Hematopoietic multipotent progenitor cell (in vitro differentiated cells): ENCODE results near the gene KLHL3. TPM values are rescaled to one million over a fixed set of nuclear protein-coding genes. Genes with fewer than 3 reads are reported as not detected.
A peak's percentile ranks its signal among the peaks of the same experiment; 100 is the strongest.

Experiments used
- DNase-seq, 3 donors: peaks; one replicate each; pipeline ENCODE4 v3.0.0-alpha.2; 2011 to 2015; ENCODE audit warnings: low read depth in 2 of 3, low spot score in 2 of 3
- small RNA-seq: library from RNA; depleted of rRNA; stranded (forward); fragments of <200 nt; gene quantifications from one replicate; pipeline ENCODE3, GENCODE V24; 2012
- total RNA-seq: library from RNA; depleted of rRNA; stranded (reverse); fragments of >200 nt; gene quantifications from one replicate; pipeline ENCODE4 v1.2.3, GENCODE V29; 2012

Gene KLHL3
- total RNA-seq, 1 donor, result 13.7 TPM

GRCh38 chr5:137594717-137595116 is 141.2 kb downstream of the KLHL3 start:
- no peak for DNase-seq

GRCh38 chr5:137592317-137592716 is 143.6 kb downstream of the KLHL3 start:
- no peak for DNase-seq

GRCh38 chr5:137589185-137589584 is 146.7 kb downstream of the KLHL3 start:
- no peak for DNase-seq

- DNase-seq, result no peak
These were observed 148.0 kb downstream of the KLHL3 start for GRCh38 chr5:137587919-137588318.

- no peak for DNase-seq
These were observed 151.6 kb downstream of the KLHL3 start for GRCh38 chr5:137584262-137584661.

GRCh38 chr5:137583129-137583528 is 152.8 kb downstream of the KLHL3 start:
- DNase-seq, result no peak

- DNase-seq, result peak in 1 of 3 donors; percentile 19
These were observed 153.7 kb downstream of the KLHL3 start for GRCh38 chr5:137582218-137582617.

GRCh38 chr5:137581776-137582175 is 154.1 kb downstream of the KLHL3 start:
- DNase-seq, result no peak

GRCh38 chr5:137580030-137580429 is 155.9 kb downstream of the KLHL3 start:
- peak in 1 of 3 donors; percentile 18 for DNase-seq

- peak in 1 of 3 donors; percentile 4 for DNase-seq
These were observed 160.0 kb downstream of the KLHL3 start for GRCh38 chr5:137575847-137576246.

- no peak for DNase-seq
These were observed 160.7 kb downstream of the KLHL3 start for GRCh38 chr5:137575211-137575610.

GRCh38 chr5:137573376-137573775 is 162.5 kb downstream of the KLHL3 start:
- no peak for DNase-seq

GRCh38 chr5:137572042-137572695 is 163.7 kb downstream of the KLHL3 start:
- no peak for DNase-seq

- no peak for DNase-seq
These were observed 165.8 kb downstream of the KLHL3 start for GRCh38 chr5:137570070-137570469.

Small RNAs within 50 kb of the gene (small RNA-seq; reads per million reads assigned to genes)
- gene MIR874, result 8.0 reads per million, percentile 91 among the genes with 10 or more reads in this experiment

Other genes with a start within 250 kb of the KLHL3 start
- gene SPOCK1, start 236.8 kb downstream of the KLHL3 start, total RNA-seq, result under 0.01 TPM
- gene HNRNPA0, start 18.3 kb upstream of the KLHL3 start, total RNA-seq, result 20.2 TPM
- not detected for gene MYOT, start 131.8 kb upstream of the KLHL3 start, total RNA-seq
- under 0.01 TPM for gene PKD2L2, start 153.4 kb upstream of the KLHL3 start, total RNA-seq